Natural killer cell (primary cell): ENCODE results near the gene BCLAF3. TPM values are rescaled to one million over a fixed set of nuclear protein-coding genes. Genes with fewer than 3 reads are reported as not detected.

ENCODE experiments used
- ATAC-seq, 3 donors: fragments of 150-1000 bp in 2 of 3; fragments of 200-7000 bp in 1 of 3; cut with Tn5 transposase; 1 replicate in 1 of 3; 2 replicates in 2 of 3; pipeline ENCODE4 v1.10.0; 2021; ENCODE audit warnings: mild to moderate bottlenecking in 2 of 3, moderate library complexity in 2 of 3
- DNase-seq, 2 donors: peaks; one replicate each; pipeline versions ENCODE4 v3.0.0 to v3.0.0-alpha.2; 2013 to 2021; ENCODE audit warnings: mixed read lengths in 1 of 2
- H3K27ac ChIP-seq: one replicate; pipeline ENCODE4 v1.5.1; 2013; ENCODE audit warnings: mild to moderate bottlenecking, low read length
- H3K27me3 ChIP-seq: one replicate; pipeline ENCODE4 v1.6.1; 2013; ENCODE audit warnings: low read length; ENCODE audit not compliant: control insufficient read depth, insufficient read depth
- H3K36me3 ChIP-seq: one replicate; pipeline ENCODE4 v1.6.1; 2013; ENCODE audit warnings: low read length; ENCODE audit not compliant: control insufficient read depth, insufficient read depth
- H3K4me1 ChIP-seq: one replicate; pipeline ENCODE4 v1.6.1; 2013; ENCODE audit warnings: low read length; ENCODE audit not compliant: control insufficient read depth, insufficient read depth
- H3K4me3 ChIP-seq: one replicate; pipeline ENCODE4 v1.5.1; 2013; ENCODE audit warnings: low read length
- H3K9me3 ChIP-seq: one replicate; pipeline ENCODE4 v1.6.1; 2013; ENCODE audit warnings: low read length; ENCODE audit not compliant: control insufficient read depth, insufficient read depth
- H3K27ac Mint-ChIP-seq, 2 donors: one replicate each; pipeline ENCODE4 v1.8.0; 2022; ENCODE audit warnings: mild to moderate bottlenecking in 2 of 2, mixed read lengths in 2 of 2, moderate library complexity in 1 of 2
- H3K27me3 Mint-ChIP-seq, 2 donors: one replicate each; pipeline ENCODE4 v1.8.0; 2022; ENCODE audit warnings: low read depth in 2 of 2, mixed read lengths in 2 of 2
- H3K36me3 Mint-ChIP-seq: one replicate; pipeline ENCODE4 v1.8.0; 2022; ENCODE audit warnings: mixed read lengths
- H3K4me1 Mint-ChIP-seq, 2 donors: one replicate each; pipeline ENCODE4 v1.8.0; 2022; ENCODE audit warnings: mixed read lengths in 2 of 2
- H3K4me3 Mint-ChIP-seq: one replicate; pipeline ENCODE4 v1.8.0; 2022; ENCODE audit warnings: mild to moderate bottlenecking, moderate library complexity, mixed read lengths
- H3K9me3 Mint-ChIP-seq, 2 donors: one replicate each; pipeline ENCODE4 v1.8.0; 2022; ENCODE audit warnings: mixed read lengths in 2 of 2
- CTCF ChIP-seq: fragments of 200-600 bp; IDR thresholded peaks from one replicate; pipeline ENCODE4 v1.8.0; 2022; ENCODE audit warnings: antibody characterized with exemption
- WGBS: methylation state at CpG from one replicate; pipeline ENCODE4 v1.1.7; 2013; ENCODE audit warnings: missing lambda C conversion rate; ENCODE audit not compliant: insufficient coverage; 5-methylcytosine and 5-hydroxymethylcytosine counted together
- intact Hi-C: fragments of 100-400 bp; cut with micrococcal nuclease; formaldehyde crosslinking; loops from one replicate; pipeline ENCODE4 v1.14.2; 2022
- total RNA-seq, 4 donors: library from RNA; stranded (reverse); fragments of 120-200 nt in 1 of 4; gene quantifications; one replicate each; pipeline versions ENCODE4 v1.2.3 to v1.2.4, GENCODE V29; 2013 to 2022

Gene BCLAF3
- total RNA-seq, 3 donors from 2014 or later (not counting 1 experiment from before 2014, with no cell fraction given), result 16.5 to 20.8 (median 20.1) TPM

GRCh38 chrX:20032201-20032600, 41.3 kb upstream of the BCLAF3 start:
- Histone ChIP-seq H3K4me1 (peaks cover 9% of the 10 kb centered on the region), H3K9me3 (no peaks in the 10 kb centered on the region), H3K27ac (no peak overlapping the region), H3K27me3 (no peaks in the 10 kb centered on the region), H3K36me3 (no peaks in the 10 kb centered on the region), H3K4me3 (no peak overlapping the region)
- TF ChIP-seq CTCF, result no peak
- H3K27me3 Mint-ChIP-seq, result no peaks in the 10 kb centered on the region
- H3K4me3 Mint-ChIP-seq, result no peak overlapping the region
- no peak for DNase-seq
- peaks cover 0 to 10% of the 10 kb centered on the region in 2 donors for H3K4me1 Mint-ChIP-seq
- no CpG with 5 or more reads among the region's 2 CpGs for WGBS
- H3K9me3 Mint-ChIP-seq, result no peaks in the 10 kb centered on the region
- intact Hi-C loops, result no loop called here
- no peaks in the 10 kb centered on the region for H3K36me3 Mint-ChIP-seq
- ATAC-seq, result no peak
- no peak overlapping the region for H3K27ac Mint-ChIP-seq

- peak in 1 of 3 donors; percentile 49 for ATAC-seq
- DNase-seq, result no peak
- WGBS, result 4% methylated on average over 2 of the region's 2 CpGs
Observed at GRCh38 chrX:20029728-20030127, 38.9 kb upstream of the BCLAF3 start.

GRCh38 chrX:20028588-20028987, 37.7 kb upstream of the BCLAF3 start:
- no peaks in the 10 kb centered on the region for H3K36me3 ChIP-seq
- DNase-seq (no peak), ATAC-seq (peak in 1 of 3 donors; percentile 10)
- H3K9me3 Mint-ChIP-seq, result no peaks in the 10 kb centered on the region
- no peaks in the 10 kb centered on the region for H3K27me3 Mint-ChIP-seq
- no peak overlapping the region for H3K4me3 Mint-ChIP-seq
- WGBS, result 78% methylated on average over 5 of the region's 8 CpGs
- H3K27ac ChIP-seq, result no peak overlapping the region
- intact Hi-C loops, result no loop called here
- no peaks in the 10 kb centered on the region for H3K36me3 Mint-ChIP-seq
- no peaks in the 10 kb centered on the region for H3K27me3 ChIP-seq
- H3K4me1 ChIP-seq, result peaks cover 9% of the 10 kb centered on the region
- no peaks in the 10 kb centered on the region for H3K9me3 ChIP-seq
- TF ChIP-seq CTCF, result no peak
- no peak overlapping the region for H3K4me3 ChIP-seq
- peaks cover 0 to 10% of the 10 kb centered on the region in 2 donors for H3K4me1 Mint-ChIP-seq
- H3K27ac Mint-ChIP-seq, result no peak overlapping the region

More at GRCh38 chrX:20029728-20030127, 38.9 kb upstream of the BCLAF3 start:
- H3K4me1 Mint-ChIP-seq, result peaks cover 0 to 10% of the 10 kb centered on the region in 2 donors
- no peaks in the 10 kb centered on the region for H3K27me3 Mint-ChIP-seq
- H3K36me3 ChIP-seq, result no peaks in the 10 kb centered on the region
- intact Hi-C loops, result no loop called here
- H3K36me3 Mint-ChIP-seq, result no peaks in the 10 kb centered on the region
- H3K27ac Mint-ChIP-seq, result no peak overlapping the region
- H3K9me3 Mint-ChIP-seq, result no peaks in the 10 kb centered on the region
- no peak overlapping the region for H3K27ac ChIP-seq
- peak overlapping the region; percentile 9 for H3K4me3 Mint-ChIP-seq
- H3K4me1 ChIP-seq, result peaks cover 9% of the 10 kb centered on the region
- no peaks in the 10 kb centered on the region for H3K27me3 ChIP-seq
- H3K4me3 ChIP-seq, result no peak overlapping the region
- H3K9me3 ChIP-seq, result no peaks in the 10 kb centered on the region
- no peak for TF ChIP-seq CTCF

GRCh38 chrX:20026278-20026677, 35.4 kb upstream of the BCLAF3 start:
- 21% methylated on average over 2 of the region's 2 CpGs for WGBS
- no peak overlapping the region for H3K27ac ChIP-seq
- H3K9me3 ChIP-seq, result no peaks in the 10 kb centered on the region
- no peaks in the 10 kb centered on the region for H3K27me3 ChIP-seq
- Mint-ChIP-seq H3K27ac (no peak overlapping the region), H3K9me3 (no peaks in the 10 kb centered on the region), H3K36me3 (no peaks in the 10 kb centered on the region), H3K4me3 (no peak overlapping the region), H3K27me3 (peaks cover 0 to 2% of the 10 kb centered on the region in 2 donors), H3K4me1 (peaks cover 0 to 10% of the 10 kb centered on the region in 2 donors)
- intact Hi-C loops, result no loop called here
- peaks cover 9% of the 10 kb centered on the region for H3K4me1 ChIP-seq
- ATAC-seq (no peak), DNase-seq (no peak)
- no peak overlapping the region for H3K4me3 ChIP-seq
- TF ChIP-seq CTCF, result no peak
- no peaks in the 10 kb centered on the region for H3K36me3 ChIP-seq
